Tibial nerve (tissue), 4 donors: Measurements from ENCODE around the gene TWSG1. TPM values are rescaled to one million over a fixed set of nuclear protein-coding genes. Genes with fewer than 3 reads are reported as not detected.
A peak's percentile ranks its signal among the peaks of the same experiment; 100 is the strongest.

Experiments used
- DNase-seq, 2 donors: peaks; one replicate each; pipeline ENCODE4 v3.0.0-alpha.2; 2019; ENCODE audit warnings: low spot score in 2 of 2
- H3K27ac ChIP-seq, 4 donors: fragments of 200-600 bp; sonication (generic) in 3 of 4; one replicate each; pipeline ENCODE4 v1.5.1; 2017 to 2019; ENCODE audit warnings: mild to moderate bottlenecking in 1 of 4
- H3K27me3 ChIP-seq, 2 donors: fragments of 200-600 bp; sonication (generic) in 1 of 2; one replicate each; pipeline versions ENCODE4 v1.5.1 to v1.6.0; 2017 to 2019
- H3K36me3 ChIP-seq, 3 donors: fragments of 200-600 bp; sonication (generic); one replicate each; pipeline ENCODE4 v1.5.1; 2018 to 2019
- H3K4me1 ChIP-seq, 4 donors: fragments of 200-600 bp; sonication (generic) in 3 of 4; one replicate each; pipeline ENCODE4 v1.5.1; 2017 to 2019
- H3K4me3 ChIP-seq, 4 donors: fragments of 200-600 bp; sonication (generic) in 3 of 4; one replicate each; pipeline ENCODE4 v1.5.1; 2017 to 2019; ENCODE audit warnings: mild to moderate bottlenecking in 1 of 4, moderate library complexity in 1 of 4
- H3K9me3 ChIP-seq, 4 donors: fragments of 200-600 bp; sonication (generic) in 3 of 4; one replicate each; pipeline ENCODE4 v1.5.1; 2017 to 2019
- CTCF ChIP-seq, 5 experiments: fragments of 200-600 bp in 3 of 5; fragments of 450-650 bp in 2 of 5; sonication (generic) in 3 of 5; IDR thresholded peaks; one replicate each; pipeline ENCODE4 v1.5.1; 2016 to 2019; ENCODE audit warnings: antibody characterized with exemption in 5 of 5, mild to moderate bottlenecking in 3 of 5, moderate library complexity in 2 of 5
- EP300 ChIP-seq, 2 donors: sonication (generic); formaldehyde crosslinking; IDR thresholded peaks; one replicate each; pipeline ENCODE4 v1.6.1; 2017; ENCODE audit warnings: antibody characterized with exemption in 2 of 2, mild to moderate bottlenecking in 1 of 2
- POLR2A ChIP-seq, 2 donors: fragments of 450-650 bp; IDR thresholded peaks; one replicate each; pipeline ENCODE4 v1.6.1; 2017; ENCODE audit warnings: antibody characterized with exemption in 2 of 2, mild to moderate bottlenecking in 2 of 2, moderate library complexity in 2 of 2
- WGBS, 2 donors: methylation state at CpG; one replicate each; pipeline ENCODE4 v1.1.5; 2018; 5-methylcytosine and 5-hydroxymethylcytosine counted together
- total RNA-seq, 4 donors: library from RNA; depleted of rRNA; stranded (reverse); fragments of >200 nt; gene quantifications; one replicate each; pipeline ENCODE4 v1.1.0, GENCODE V29; 2016

The TWSG1 gene
- total RNA-seq, 4 donors from 2014 or later, result 33.3 to 64.9 (median 56.9) TPM

- peak overlapping the region; percentile 72 to 81 (median 76) for H3K4me3 ChIP-seq
- WGBS, 2 donors, result 3 to 4% methylated on average over 28 to 39 of the region's 55 CpGs
- H3K9me3 ChIP-seq, result no peaks in the 10 kb centered on the region
- peak in 1 of 2 donors; percentile 9 for DNase-seq
- H3K27ac ChIP-seq, result peak overlapping the region; percentile 53 to 92 (median 82)
- no peaks in the 10 kb centered on the region for H3K27me3 ChIP-seq
- H3K4me1 ChIP-seq, result peaks cover 0 to 28% (median 8%) of the 10 kb centered on the region in 4 donors
- TF ChIP-seq POLR2A (IDR thresholded peaks at IDR 0.05), result peak in 1 of 2 donors; percentile 3
- TF ChIP-seq EP300 (IDR thresholded peaks at IDR 0.05), result no peak
- TF ChIP-seq CTCF (IDR thresholded peaks at IDR 0.05), result peak in 1 of 5 experiments; percentile 61
- H3K36me3 ChIP-seq, result peaks cover 0 to 24% (median 0%) of the 10 kb centered on the region in 3 donors
Observed at GRCh38 chr18:9334973-9335696, 562 bp downstream of the TWSG1 start.

DNA sequence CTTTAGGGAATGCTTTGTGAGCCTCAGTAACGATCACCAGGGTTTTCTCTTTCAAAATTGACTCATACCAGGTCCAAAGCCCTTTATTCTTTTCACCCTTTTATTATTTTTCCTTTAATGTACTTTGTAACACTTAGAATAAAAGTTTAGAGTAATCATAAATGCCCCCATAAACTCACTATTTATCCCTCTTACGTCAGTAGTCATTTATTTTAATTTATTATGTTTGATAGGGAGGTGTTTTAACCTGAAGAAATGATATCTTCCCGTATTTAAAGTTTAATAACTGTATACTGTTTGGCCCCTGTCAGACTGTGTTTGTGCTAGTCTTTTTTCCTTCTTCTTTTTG, 1.1 kb downstream of the TWSG1 start:
- Histone ChIP-seq H3K36me3 (peaks cover 0 to 29% (median 0%) of the 10 kb centered on the region in 3 donors), H3K4me1 (peaks cover 0 to 28% (median 8%) of the 10 kb centered on the region in 4 donors), H3K27ac (peak overlapping the region in 1 of 4 donors; percentile 92), H3K27me3 (no peaks in the 10 kb centered on the region), H3K9me3 (no peaks in the 10 kb centered on the region), H3K4me3 (peak overlapping the region; percentile 72 to 81 (median 76))
- 29 to 30% methylated on average over 3 of the region's 3 CpGs for WGBS, 2 donors
- DNase-seq, result no peak
- TF ChIP-seq EP300 (IDR thresholded peaks at IDR 0.05) (no peak), POLR2A (IDR thresholded peaks at IDR 0.05) (no peak), CTCF (IDR thresholded peaks at IDR 0.05) (no peak)

GRCh38 chr18:9336827-9337226, 2.3 kb downstream of the TWSG1 start:
- no peak for DNase-seq
- no peak overlapping the region for H3K4me3 ChIP-seq
- H3K36me3 ChIP-seq, result peaks cover 0 to 38% (median 0%) of the 10 kb centered on the region in 3 donors
- no peak overlapping the region for H3K27ac ChIP-seq
- H3K27me3 ChIP-seq, result no peaks in the 10 kb centered on the region
- peaks cover 0 to 28% (median 8%) of the 10 kb centered on the region in 4 donors for H3K4me1 ChIP-seq
- no peaks in the 10 kb centered on the region for H3K9me3 ChIP-seq
- TF ChIP-seq EP300 (IDR thresholded peaks at IDR 0.05), result no peak
- TF ChIP-seq POLR2A (IDR thresholded peaks at IDR 0.05), result no peak
- TF ChIP-seq CTCF (IDR thresholded peaks at IDR 0.05), result no peak

- Histone ChIP-seq H3K4me3 (no peak overlapping the region), H3K27me3 (no peaks in the 10 kb centered on the region), H3K27ac (no peak overlapping the region), H3K4me1 (peaks cover 0 to 28% (median 8%) of the 10 kb centered on the region in 4 donors), H3K9me3 (no peaks in the 10 kb centered on the region), H3K36me3 (peaks cover 0 to 42% (median 0%) of the 10 kb centered on the region in 3 donors)
- no peak for TF ChIP-seq EP300 (IDR thresholded peaks at IDR 0.05)
- no peak for TF ChIP-seq POLR2A (IDR thresholded peaks at IDR 0.05)
- TF ChIP-seq CTCF (IDR thresholded peaks at IDR 0.05), result no peak
- no peak for DNase-seq
- 54 to 63% methylated on average over 3 of the region's 3 CpGs for WGBS, 2 donors
Observed at GRCh38 chr18:9337873-9338272, 3.3 kb downstream of the TWSG1 start.

GRCh38 chr18:9340472-9340871, 5.9 kb downstream of the TWSG1 start:
- H3K27ac ChIP-seq, result no peak overlapping the region
- no peaks in the 10 kb centered on the region for H3K9me3 ChIP-seq
- H3K4me3 ChIP-seq, result no peak overlapping the region
- no peak for DNase-seq
- peaks cover 0 to 63% (median 0%) of the 10 kb centered on the region in 3 donors for H3K36me3 ChIP-seq
- H3K27me3 ChIP-seq, result no peaks in the 10 kb centered on the region
- TF ChIP-seq POLR2A (IDR thresholded peaks at IDR 0.05) (no peak), CTCF (IDR thresholded peaks at IDR 0.05) (no peak), EP300 (IDR thresholded peaks at IDR 0.05) (no peak)
- WGBS, 2 donors, result 92 to 97% methylated on average over 6 of the region's 6 CpGs
- H3K4me1 ChIP-seq, result peaks cover 0 to 26% (median 8%) of the 10 kb centered on the region in 4 donors
